ENCODE results near the gene CHERP. TPM values are rescaled to one million over a fixed set of nuclear protein-coding genes. Genes with fewer than 3 reads are reported as not detected.
"Not testable (repeated sequence)": the region's sequence is repeated elsewhere in the genome, so short reads cannot be mapped to it uniquely, and the experiment has no call there.

Gene CHERP
- total RNA-seq, 1 experiment from 2014 or later, result 5.9 TPM

GRCh38 chr19:16504271-16504670 is 38.0 kb downstream of the CHERP start:
- no peak overlapping the region for H3K4me2 ChIP-seq (ENCODE audit: low read depth, low read length, poor library complexity, severe bottlenecking)
- no peaks in the 10 kb centered on the region for H4K20me1 ChIP-seq (ENCODE audit: insufficient read depth, low read depth, low read length)
- H3K27ac ChIP-seq (ENCODE audit: low read length), result no peak overlapping the region
- peaks cover 7% of the 10 kb centered on the region for H3K79me2 ChIP-seq (ENCODE audit: low read length)
- no peak overlapping the region for H3K4me3 ChIP-seq (ENCODE audit: low read length)
- no peaks in the 10 kb centered on the region for H3K4me1 ChIP-seq (ENCODE audit: low read length)
- H3K36me3 ChIP-seq (ENCODE audit: insufficient read depth, low read length), result peaks cover 12% of the 10 kb centered on the region; the same call in 1 of the 2 replicates
- no peak overlapping the region for H3K9ac ChIP-seq (ENCODE audit: low read length)
- no peak for DNase-seq
- no peaks in the 10 kb centered on the region for H3K9me3 ChIP-seq (ENCODE audit: low read length)
- H3K27me3 ChIP-seq (ENCODE audit: low read length), result no peaks in the 10 kb centered on the region
- H2AFZ ChIP-seq (ENCODE audit: low read length), result no peak overlapping the region
- no peaks in the 10 kb centered on the region for H3K9me2 ChIP-seq (replicated peaks; ENCODE audit: insufficient read depth, low read length)

DNA sequence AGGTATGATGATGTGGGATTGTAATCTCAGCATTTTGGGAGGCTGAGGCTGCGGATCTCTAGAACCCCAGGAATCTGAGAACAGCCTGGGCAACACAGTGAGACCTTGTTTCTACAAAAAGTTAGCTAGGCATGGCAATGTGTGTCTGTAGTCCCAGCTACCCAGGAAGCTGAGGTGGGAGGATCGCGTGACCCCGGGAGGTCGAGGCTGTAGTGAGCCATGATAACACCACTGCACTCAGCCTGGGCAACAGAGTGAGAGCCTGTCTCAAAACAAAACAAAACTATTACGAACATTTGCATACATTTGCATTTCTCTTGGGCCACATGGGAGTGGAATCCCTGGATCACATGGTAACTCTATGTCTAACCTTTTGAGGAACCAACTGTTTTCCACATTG is 44.4 kb downstream of the CHERP start:
- Histone ChIP-seq H3K4me1 (ENCODE audit: low read length) (peaks cover 21% of the 10 kb centered on the region), H3K4me2 (ENCODE audit: low read depth, low read length, poor library complexity, severe bottlenecking) (peak overlapping the region; percentile 61), H3K27ac (ENCODE audit: low read length) (0 out of 2 replicates have a peak overlapping the region, but pooled peaks have one; percentile 15), H4K20me1 (ENCODE audit: insufficient read depth, low read depth, low read length) (no peaks in the 10 kb centered on the region), H3K9ac (ENCODE audit: low read length) (no peak overlapping the region), H2AFZ (ENCODE audit: low read length) (no peak overlapping the region), H3K9me2 (replicated peaks; ENCODE audit: insufficient read depth, low read length) (no peaks in the 10 kb centered on the region), H3K9me3 (ENCODE audit: low read length) (no peaks in the 10 kb centered on the region), H3K36me3 (ENCODE audit: insufficient read depth, low read length) (peaks cover 10% of the 10 kb centered on the region; the same call in 1 of the 2 replicates), H3K79me2 (ENCODE audit: low read length) (peaks cover 32% of the 10 kb centered on the region), H3K27me3 (ENCODE audit: low read length) (no peaks in the 10 kb centered on the region), H3K4me3 (ENCODE audit: low read length) (no peak overlapping the region)
- peak; percentile 54 for DNase-seq

DNA sequence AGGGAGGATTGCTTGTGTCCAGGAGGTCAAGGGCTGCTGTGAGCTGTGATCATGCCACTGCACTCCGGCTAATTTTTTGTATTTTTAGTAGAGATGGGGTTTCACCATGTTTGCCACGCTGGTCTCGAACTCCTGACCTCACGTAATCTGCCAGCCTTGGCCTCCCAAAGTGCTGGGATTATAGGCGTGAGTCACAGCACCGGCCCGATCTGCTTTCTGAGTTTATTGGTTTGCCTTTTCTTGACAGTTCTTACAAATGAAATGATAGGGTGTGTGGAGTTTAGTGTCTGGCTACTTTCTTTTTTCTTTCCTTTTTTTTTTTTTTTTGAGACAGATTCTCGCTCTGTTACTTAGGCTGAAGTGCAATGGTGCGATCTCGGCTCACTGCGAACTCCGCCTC is 45.2 kb downstream of the CHERP start:
- Histone ChIP-seq H3K9me2 (replicated peaks; ENCODE audit: insufficient read depth, low read length) (no peaks in the 10 kb centered on the region), H3K36me3 (ENCODE audit: insufficient read depth, low read length) (peaks cover 7% of the 10 kb centered on the region; the same call in 1 of the 2 replicates), H3K27ac (ENCODE audit: low read length) (no peak overlapping the region; the same call in 1 of the 2 replicates), H3K9ac (ENCODE audit: low read length) (peak overlapping the region; percentile 67), H3K4me3 (ENCODE audit: low read length) (peak overlapping the region; percentile 66), H3K9me3 (ENCODE audit: low read length) (no peaks in the 10 kb centered on the region), H4K20me1 (ENCODE audit: insufficient read depth, low read depth, low read length) (no peaks in the 10 kb centered on the region), H2AFZ (ENCODE audit: low read length) (no peak overlapping the region), H3K4me2 (ENCODE audit: low read depth, low read length, poor library complexity, severe bottlenecking) (peak overlapping the region; percentile 61), H3K4me1 (ENCODE audit: low read length) (peaks cover 21% of the 10 kb centered on the region), H3K27me3 (ENCODE audit: low read length) (no peaks in the 10 kb centered on the region), H3K79me2 (ENCODE audit: low read length) (peaks cover 32% of the 10 kb centered on the region)
- no peak for DNase-seq

DNA sequence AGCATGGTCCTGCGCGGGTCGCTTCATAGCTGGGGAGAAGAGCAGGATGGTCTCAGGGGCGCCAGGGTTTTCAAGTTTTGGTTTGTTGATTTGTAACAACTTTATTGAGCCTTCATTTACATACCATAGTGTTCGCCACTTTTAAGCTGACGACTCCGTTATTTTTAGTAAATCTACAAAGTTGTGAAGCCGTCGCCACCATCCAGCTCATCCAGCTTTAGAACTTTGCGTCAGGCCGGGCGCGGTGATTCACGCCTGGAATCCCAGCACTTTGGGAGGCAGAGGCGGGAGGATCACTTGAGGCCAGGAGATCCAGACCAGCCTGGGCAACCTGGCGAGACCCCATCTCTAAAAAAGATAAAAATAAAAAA is 45.6 kb downstream of the CHERP start:
- Histone ChIP-seq H3K9me2 (replicated peaks; ENCODE audit: insufficient read depth, low read length) (no peaks in the 10 kb centered on the region), H3K79me2 (ENCODE audit: low read length) (peaks cover 32% of the 10 kb centered on the region), H3K4me2 (ENCODE audit: low read depth, low read length, poor library complexity, severe bottlenecking) (peak overlapping the region; percentile 61), H2AFZ (ENCODE audit: low read length) (peak overlapping the region; percentile 24; the same call in 1 of the 2 replicates), H3K4me1 (ENCODE audit: low read length) (peaks cover 21% of the 10 kb centered on the region), H3K36me3 (ENCODE audit: insufficient read depth, low read length) (peaks cover 7% of the 10 kb centered on the region; the same call in 1 of the 2 replicates), H3K4me3 (ENCODE audit: low read length) (peak overlapping the region; percentile 66), H4K20me1 (ENCODE audit: insufficient read depth, low read depth, low read length) (no peaks in the 10 kb centered on the region), H3K9me3 (ENCODE audit: low read length) (no peaks in the 10 kb centered on the region), H3K27me3 (ENCODE audit: low read length) (no peaks in the 10 kb centered on the region), H3K9ac (ENCODE audit: low read length) (peak overlapping the region; percentile 67), H3K27ac (ENCODE audit: low read length) (no peak overlapping the region; the same call in 1 of the 2 replicates)
- no peak for DNase-seq

DNA sequence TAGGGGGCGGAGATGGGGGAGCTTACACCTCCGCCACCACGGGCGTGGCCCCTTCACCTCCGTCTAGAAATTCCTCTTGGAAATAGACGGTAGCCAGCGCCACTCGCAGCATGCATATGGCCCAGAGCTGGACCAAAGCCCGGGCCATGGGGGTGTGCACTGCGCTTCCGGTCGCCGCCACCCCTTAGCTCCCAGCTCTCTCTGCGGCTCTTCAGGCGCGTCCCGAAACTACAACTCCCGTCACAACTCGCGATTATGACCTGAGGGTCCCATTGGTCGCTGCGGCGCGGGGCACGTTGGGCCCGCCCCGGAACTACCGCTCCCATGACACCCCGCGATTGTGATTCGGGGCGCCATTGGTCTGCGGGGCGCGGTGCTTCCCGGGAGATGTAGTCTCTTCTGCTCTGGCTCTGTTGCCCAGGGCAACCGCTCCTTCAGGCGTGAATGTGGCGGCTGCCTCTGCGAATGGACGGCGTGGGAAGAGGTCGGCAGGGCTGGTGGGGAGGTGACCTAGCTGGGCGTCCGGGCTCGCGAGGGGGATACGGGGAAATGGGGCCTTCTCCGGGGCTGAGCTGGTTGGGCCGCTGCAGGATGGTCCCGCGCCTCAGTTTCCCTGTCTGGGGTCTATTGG is 46.1 kb downstream of the CHERP start, which contains the start of the genes C19orf44 and CALR3:
Gene C19orf44 (plus strand): TSS at position 413 of the 631 bp plus-strand sequence. CDS start 4,399 bp downstream, outside the sequence.
Gene CALR3 (minus strand): TSS at position 186 of the 631 bp plus-strand sequence. CDS start 38 bp downstream, at position 148.
- Histone ChIP-seq H3K27ac (ENCODE audit: low read length) (no peak within 1 kb of the TSS; the same call in 1 of the 2 replicates), H3K79me2 (ENCODE audit: low read length) (peaks cover 31% of the 10 kb centered on the region), H4K20me1 (ENCODE audit: insufficient read depth, low read depth, low read length) (no peaks in the 10 kb centered on the region), H3K9ac (ENCODE audit: low read length) (peak within 1 kb of the TSS; percentile 67), H3K36me3 (ENCODE audit: insufficient read depth, low read length) (peaks cover 5% of the 10 kb centered on the region; the same call in 1 of the 2 replicates), H2AFZ (ENCODE audit: low read length) (peak within 1 kb of the TSS; percentile 75), H3K9me3 (ENCODE audit: low read length) (no peaks in the 10 kb centered on the region), H3K27me3 (ENCODE audit: low read length) (no peaks in the 10 kb centered on the region), H3K4me2 (ENCODE audit: low read depth, low read length, poor library complexity, severe bottlenecking) (peak within 1 kb of the TSS; percentile 61), H3K4me3 (ENCODE audit: low read length) (peak within 1 kb of the TSS; percentile 66), H3K9me2 (replicated peaks; ENCODE audit: insufficient read depth, low read length) (no peaks in the 10 kb centered on the region), H3K4me1 (ENCODE audit: low read length) (peaks cover 21% of the 10 kb centered on the region)
- peak; percentile 99 for DNase-seq

GRCh38 chr19:16486476-16486875 is 55.8 kb downstream of the CHERP start:
- not testable (repeated sequence) for H4K20me1 ChIP-seq (ENCODE audit: insufficient read depth, low read depth, low read length); H3K9me2 ChIP-seq (replicated peaks; ENCODE audit: insufficient read depth, low read length); DNase-seq

DNA sequence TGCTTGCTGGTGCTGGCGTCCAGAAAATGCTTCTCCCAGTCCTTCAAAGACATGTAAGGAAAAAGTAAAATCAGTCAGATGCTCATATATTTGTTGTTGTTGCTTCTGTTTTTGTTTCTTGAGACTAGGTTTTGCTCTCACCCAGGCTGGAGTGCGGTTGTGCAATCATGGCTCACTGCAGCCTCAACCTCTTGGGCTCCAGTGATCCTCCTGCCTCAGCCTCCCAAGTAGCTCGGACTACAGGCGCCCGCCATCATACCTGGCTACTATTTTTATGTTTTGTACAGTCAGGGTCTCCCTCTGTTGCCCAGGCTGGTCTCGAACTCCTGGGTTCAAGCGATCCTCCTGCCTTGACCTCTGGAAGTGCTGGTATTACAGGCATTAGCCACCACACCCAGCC is 59.5 kb downstream of the CHERP start:
- no peak overlapping the region for H3K4me3 ChIP-seq (ENCODE audit: low read length)
- no peak for DNase-seq
- no peaks in the 10 kb centered on the region for H3K9me3 ChIP-seq (ENCODE audit: low read length)
- H3K9me2 ChIP-seq (replicated peaks; ENCODE audit: insufficient read depth, low read length), result no peaks in the 10 kb centered on the region
- no peak overlapping the region for H3K27ac ChIP-seq (ENCODE audit: low read length)
- no peak overlapping the region for H3K4me2 ChIP-seq (ENCODE audit: low read depth, low read length, poor library complexity, severe bottlenecking)
- H3K36me3 ChIP-seq (ENCODE audit: insufficient read depth, low read length), result no peaks in the 10 kb centered on the region
- no peak overlapping the region for H3K9ac ChIP-seq (ENCODE audit: low read length)
- H3K79me2 ChIP-seq (ENCODE audit: low read length), result no peaks in the 10 kb centered on the region
- no peak overlapping the region for H2AFZ ChIP-seq (ENCODE audit: low read length)
- peaks cover 16% of the 10 kb centered on the region for H3K4me1 ChIP-seq (ENCODE audit: low read length)
- no peaks in the 10 kb centered on the region for H4K20me1 ChIP-seq (ENCODE audit: insufficient read depth, low read depth, low read length)
- H3K27me3 ChIP-seq (ENCODE audit: low read length), result no peaks in the 10 kb centered on the region

More at GRCh38 chr19:16486476-16486875, 55.8 kb downstream of the CHERP start:
- H3K9me3 ChIP-seq (ENCODE audit: low read length); H3K27ac ChIP-seq (ENCODE audit: low read length); H3K4me3 ChIP-seq (ENCODE audit: low read length); H3K36me3 ChIP-seq (ENCODE audit: insufficient read depth, low read length); H3K9ac ChIP-seq (ENCODE audit: low read length); H3K79me2 ChIP-seq (ENCODE audit: low read length); H2AFZ ChIP-seq (ENCODE audit: low read length); H3K27me3 ChIP-seq (ENCODE audit: low read length); H3K4me2 ChIP-seq (ENCODE audit: low read depth, low read length, poor library complexity, severe bottlenecking): not testable (repeated sequence)
- H3K4me1 ChIP-seq (ENCODE audit: low read length), result peaks cover 16% of the 10 kb centered on the region

DNA sequence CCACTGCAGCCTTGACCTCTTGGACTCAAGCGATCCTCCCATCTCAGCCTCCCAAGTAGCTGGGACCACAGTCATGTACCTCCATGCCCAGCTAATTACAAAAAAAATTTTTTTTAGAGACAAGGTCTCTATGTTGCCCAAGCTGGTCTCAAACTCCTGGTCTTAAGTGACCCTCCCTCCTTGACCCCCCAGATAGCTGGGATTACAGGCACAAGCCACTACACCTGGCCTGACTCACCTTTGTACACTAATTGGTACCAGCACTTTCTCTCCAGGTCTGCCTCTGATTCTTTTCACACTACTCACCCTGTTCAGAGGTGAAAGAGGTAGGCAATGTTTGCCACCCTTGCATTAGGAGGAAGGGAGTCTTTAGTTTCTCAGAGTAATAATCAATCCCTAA is 64.9 kb downstream of the CHERP start:
- H3K9me2 ChIP-seq (replicated peaks; ENCODE audit: insufficient read depth, low read length), result no peaks in the 10 kb centered on the region
- H3K4me1 ChIP-seq (ENCODE audit: low read length), result peaks cover 2% of the 10 kb centered on the region
- no peaks in the 10 kb centered on the region for H3K27me3 ChIP-seq (ENCODE audit: low read length)
- no peak overlapping the region for H2AFZ ChIP-seq (ENCODE audit: low read length)
- H3K4me3 ChIP-seq (ENCODE audit: low read length), result no peak overlapping the region
- H4K20me1 ChIP-seq (ENCODE audit: insufficient read depth, low read depth, low read length), result no peaks in the 10 kb centered on the region
- H3K36me3 ChIP-seq (ENCODE audit: insufficient read depth, low read length), result no peaks in the 10 kb centered on the region
- no peak overlapping the region for H3K4me2 ChIP-seq (ENCODE audit: low read depth, low read length, poor library complexity, severe bottlenecking)
- H3K27ac ChIP-seq (ENCODE audit: low read length), result no peak overlapping the region
- H3K79me2 ChIP-seq (ENCODE audit: low read length), result no peaks in the 10 kb centered on the region
- no peaks in the 10 kb centered on the region for H3K9me3 ChIP-seq (ENCODE audit: low read length)
- no peak for DNase-seq
- no peak overlapping the region for H3K9ac ChIP-seq (ENCODE audit: low read length)
